Neural progenitor cell (in vitro differentiated cells): ENCODE results near the gene L2HGDH. TPM values are rescaled to one million over a fixed set of nuclear protein-coding genes. Genes with fewer than 3 reads are reported as not detected.

Source experiments
- DNase-seq: peaks from one replicate; pipeline ENCODE4 v3.0.0-alpha.2; 2016; ENCODE audit warnings: low spot score
- H2AFZ ChIP-seq: fragments of 200-600 bp; sonication (generic); replicated peaks from 2 replicates; pipeline ENCODE4 v1.6.1; 2016; ENCODE audit warnings: antibody characterized with exemption
- H3F3A ChIP-seq: fragments of 200-600 bp; sonication (generic); 2 replicates; pipeline ENCODE4 v1.6.1; 2016; ENCODE audit warnings: antibody characterized with exemption, low read depth
- H3K27ac ChIP-seq: fragments of 200-600 bp; sonication (generic); 2 replicates; pipeline ENCODE4 v1.5.1; 2016; ENCODE audit warnings: mild to moderate bottlenecking
- H3K27me3 ChIP-seq: fragments of 200-600 bp; sonication (generic); 2 replicates; pipeline ENCODE4 v1.6.1; 2016; ENCODE audit warnings: mild to moderate bottlenecking, moderate library complexity
- H3K36me3 ChIP-seq: fragments of 200-600 bp; sonication (generic); 2 replicates; pipeline ENCODE4 v1.5.1; 2016
- H3K4me1 ChIP-seq: fragments of 200-600 bp; sonication (generic); 2 replicates; pipeline ENCODE4 v1.6.1; 2016; ENCODE audit warnings: mixed run types
- H3K4me2 ChIP-seq: fragments of 200-600 bp; sonication (generic); 2 replicates; pipeline ENCODE4 v1.6.1; 2016
- H3K4me3 ChIP-seq: fragments of 200-600 bp; sonication (generic); 2 replicates; pipeline ENCODE4 v1.5.1; 2016
- H3K79me2 ChIP-seq: fragments of 200-600 bp; sonication (generic); 2 replicates; pipeline ENCODE4 v1.6.1; 2016; ENCODE audit warnings: low read depth
- H3K9ac ChIP-seq: fragments of 200-600 bp; sonication (generic); 2 replicates; pipeline ENCODE4 v1.6.1; 2016
- H3K9me3 ChIP-seq: fragments of 200-600 bp; sonication (generic); 2 replicates; pipeline ENCODE4 v1.5.1; 2016; ENCODE audit warnings: low read depth
- H4K20me1 ChIP-seq: fragments of 200-600 bp; sonication (generic); 2 replicates; pipeline ENCODE4 v1.6.1; 2016; ENCODE audit warnings: low read depth
- H3K27ac Mint-ChIP-seq: 3 replicates; pipeline ENCODE4 v1.8.0; 2021; ENCODE audit warnings: mixed read lengths
- H3K27me3 Mint-ChIP-seq: 2 replicates; pipeline ENCODE4 v1.8.0; 2022; ENCODE audit warnings: low read depth, mild to moderate bottlenecking, inconsistent platforms, moderate library complexity, mixed read lengths; ENCODE audit not compliant: insufficient read depth
- H3K36me3 Mint-ChIP-seq: 3 replicates; pipeline ENCODE4 v1.8.0; 2021; ENCODE audit warnings: mixed read lengths
- H3K4me1 Mint-ChIP-seq: 3 replicates; pipeline ENCODE4 v1.8.0; 2021; ENCODE audit warnings: mixed read lengths
- H3K4me3 Mint-ChIP-seq: 3 replicates; pipeline ENCODE4 v1.8.0; 2021; ENCODE audit warnings: mild to moderate bottlenecking, moderate library complexity, mixed read lengths
- H3K9me3 Mint-ChIP-seq: 3 replicates; pipeline ENCODE4 v1.8.0; 2020; ENCODE audit warnings: mixed read lengths
- EZH2 ChIP-seq: fragments of 200-600 bp; sonication (generic); IDR thresholded peaks from 2 replicates; pipeline ENCODE4 v1.6.1; 2017; ENCODE audit warnings: antibody characterized with exemption, mild to moderate bottlenecking, moderate library complexity
- EZH2phosphoT487 ChIP-seq: fragments of 200-600 bp; sonication (generic); IDR thresholded peaks from 2 replicates; pipeline ENCODE4 v1.6.1; 2017; ENCODE audit warnings: antibody characterized with exemption
- total RNA-seq: library from RNA; depleted of rRNA; stranded (reverse); fragments of >200 nt; gene quantifications from 2 replicates; pipeline ENCODE4 v1.2.3, GENCODE V29; 2015; ENCODE audit warnings: low replicate concordance
- TF ChIP-seq, protein P1 (sequence below): fragments of 200-600 bp; sonication (generic); IDR thresholded peaks from 2 replicates; pipeline ENCODE4 v1.5.1; 2017; ENCODE audit warnings: antibody characterized with exemption, mild to moderate bottlenecking

The L2HGDH gene
- total RNA-seq, 1 donor from 2014 or later, result 14.0 TPM

DNA sequence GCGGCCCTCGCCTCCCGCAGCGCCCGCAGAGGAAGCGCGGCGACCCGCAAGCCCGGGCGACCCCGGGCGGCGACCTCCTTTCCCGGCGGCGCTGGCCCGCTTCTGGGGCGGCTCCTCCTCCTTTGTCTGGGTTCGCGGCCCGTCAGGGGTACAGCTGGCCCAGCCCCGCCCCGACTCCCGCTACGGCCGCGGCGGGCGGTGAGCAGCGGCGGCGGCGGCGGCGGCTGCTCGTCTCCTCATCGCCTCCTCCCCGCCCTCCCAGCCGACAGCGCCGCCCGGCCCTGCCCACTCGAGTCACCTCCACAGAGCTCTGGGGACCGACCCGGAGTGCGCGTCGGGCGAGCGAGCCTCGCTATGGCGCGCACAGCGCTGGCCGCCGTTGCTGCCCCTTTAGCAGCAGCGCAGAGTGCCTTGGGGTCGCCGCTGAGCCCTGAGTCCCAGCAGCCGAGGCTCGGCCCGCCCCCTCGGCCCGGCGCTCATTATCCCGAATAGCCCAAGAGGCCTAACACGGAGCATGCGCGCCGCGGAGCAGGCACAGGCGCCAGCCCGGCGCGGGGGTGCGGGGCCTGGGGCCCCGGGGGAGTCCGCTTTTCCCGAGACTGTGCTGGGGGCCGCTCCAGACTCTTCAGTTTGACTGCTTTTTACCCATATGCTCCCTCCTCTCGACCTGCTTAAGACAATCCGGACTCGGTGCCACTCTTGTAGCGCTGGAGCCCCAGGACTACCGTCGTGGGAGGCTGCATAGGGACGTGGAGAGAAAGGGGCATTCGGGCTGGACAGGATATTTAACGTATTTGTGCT lies 80.4 kb downstream of the L2HGDH start, which contains the start of gene SOS2:
TSS of gene SOS2 (minus strand) at position 104 of the 801 bp plus-strand sequence. CDS start 295 bp downstream, outside the sequence.
- Mint-ChIP-seq H3K4me3 (peak within 1 kb of the TSS; percentile 97), H3K9me3 (peaks cover 6% of the 10 kb centered on the region), H3K4me1 (peaks cover 25% of the 10 kb centered on the region), H3K36me3 (peaks cover 8% of the 10 kb centered on the region), H3K27me3 (no peaks in the 10 kb centered on the region), H3K27ac (peak within 1 kb of the TSS; percentile 90)
- Histone ChIP-seq H4K20me1 (peaks cover 2% of the 10 kb centered on the region), H2AFZ (peak within 1 kb of the TSS; percentile 95), H3K27ac (peak within 1 kb of the TSS; percentile 88), H3K4me1 (peaks cover 9% of the 10 kb centered on the region), H3K4me3 (peak within 1 kb of the TSS; percentile 98), H3K4me2 (peak within 1 kb of the TSS; percentile 91), H3F3A (peaks cover 20% of the 10 kb centered on the region), H3K79me2 (peaks cover 37% of the 10 kb centered on the region), H3K27me3 (peaks cover 12% of the 10 kb centered on the region), H3K36me3 (peaks cover 4% of the 10 kb centered on the region), H3K9me3 (no peaks in the 10 kb centered on the region), H3K9ac (peak within 1 kb of the TSS; percentile 57)
- TF ChIP-seq EZH2phosphoT487 (peak; percentile 18), EZH2 (no peak)
- TF ChIP-seq, protein P1, sequence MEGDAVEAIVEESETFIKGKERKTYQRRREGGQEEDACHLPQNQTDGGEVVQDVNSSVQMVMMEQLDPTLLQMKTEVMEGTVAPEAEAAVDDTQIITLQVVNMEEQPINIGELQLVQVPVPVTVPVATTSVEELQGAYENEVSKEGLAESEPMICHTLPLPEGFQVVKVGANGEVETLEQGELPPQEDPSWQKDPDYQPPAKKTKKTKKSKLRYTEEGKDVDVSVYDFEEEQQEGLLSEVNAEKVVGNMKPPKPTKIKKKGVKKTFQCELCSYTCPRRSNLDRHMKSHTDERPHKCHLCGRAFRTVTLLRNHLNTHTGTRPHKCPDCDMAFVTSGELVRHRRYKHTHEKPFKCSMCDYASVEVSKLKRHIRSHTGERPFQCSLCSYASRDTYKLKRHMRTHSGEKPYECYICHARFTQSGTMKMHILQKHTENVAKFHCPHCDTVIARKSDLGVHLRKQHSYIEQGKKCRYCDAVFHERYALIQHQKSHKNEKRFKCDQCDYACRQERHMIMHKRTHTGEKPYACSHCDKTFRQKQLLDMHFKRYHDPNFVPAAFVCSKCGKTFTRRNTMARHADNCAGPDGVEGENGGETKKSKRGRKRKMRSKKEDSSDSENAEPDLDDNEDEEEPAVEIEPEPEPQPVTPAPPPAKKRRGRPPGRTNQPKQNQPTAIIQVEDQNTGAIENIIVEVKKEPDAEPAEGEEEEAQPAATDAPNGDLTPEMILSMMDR, result peak; percentile 13
- DNase-seq, result peak; percentile 97

DNA sequence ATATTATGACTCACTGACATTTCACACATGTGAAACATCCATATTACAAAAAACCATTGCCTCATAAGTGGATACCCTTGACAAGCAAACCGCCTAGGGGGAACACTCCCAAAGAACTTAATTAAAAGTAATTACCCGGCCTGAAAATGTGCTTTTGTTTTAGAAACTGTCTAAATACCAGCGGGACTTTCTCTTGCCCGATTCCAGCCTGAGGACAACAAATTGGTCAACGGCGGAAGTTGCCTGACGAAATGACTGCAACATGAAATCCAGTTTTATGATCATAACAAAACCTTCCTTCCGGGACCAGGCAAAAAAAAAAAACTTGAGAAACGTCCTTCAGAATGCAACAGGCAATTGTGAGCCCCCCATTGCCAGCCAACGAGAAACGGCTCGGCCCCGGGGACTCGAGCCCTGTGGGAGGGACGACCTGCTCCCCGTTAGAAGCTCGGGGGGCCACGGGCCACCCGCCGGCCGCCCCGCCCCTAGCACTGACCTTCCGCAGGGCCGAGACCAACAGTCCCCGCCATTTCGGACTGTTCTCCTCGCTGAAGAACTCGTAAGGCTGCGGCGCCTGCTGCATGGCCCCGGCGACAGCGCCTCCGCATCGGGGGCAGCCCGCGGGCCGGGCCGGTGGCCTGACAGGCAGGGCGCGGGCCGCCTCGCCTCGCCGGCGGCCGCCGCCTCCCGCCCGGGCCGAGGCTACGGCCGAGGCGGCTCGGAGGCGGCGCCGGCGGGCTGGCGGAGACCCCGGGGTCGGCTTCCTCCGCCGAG lies 81.1 kb downstream of the L2HGDH start:
- DNase-seq, result peak; percentile 26
- peaks cover 8% of the 10 kb centered on the region for H3K36me3 Mint-ChIP-seq
- Histone ChIP-seq H2AFZ (peak overlapping the region; percentile 58), H3K4me2 (peak overlapping the region; percentile 91), H3K4me3 (peak overlapping the region; percentile 98), H3K4me1 (peaks cover 11% of the 10 kb centered on the region), H3K79me2 (peaks cover 44% of the 10 kb centered on the region), H3K9ac (peak overlapping the region; percentile 57), H3K36me3 (peaks cover 4% of the 10 kb centered on the region), H3K27me3 (peaks cover 12% of the 10 kb centered on the region), H3F3A (peaks cover 20% of the 10 kb centered on the region), H4K20me1 (peaks cover 10% of the 10 kb centered on the region), H3K9me3 (no peaks in the 10 kb centered on the region), H3K27ac (peak overlapping the region; percentile 88)
- peaks cover 33% of the 10 kb centered on the region for H3K4me1 Mint-ChIP-seq
- peaks cover 6% of the 10 kb centered on the region for H3K9me3 Mint-ChIP-seq
- H3K4me3 Mint-ChIP-seq, result peak overlapping the region; percentile 97
- no peaks in the 10 kb centered on the region for H3K27me3 Mint-ChIP-seq
- TF ChIP-seq EZH2phosphoT487 (no peak), EZH2 (no peak)
- TF ChIP-seq, protein P1, result no peak
- H3K27ac Mint-ChIP-seq, result peak overlapping the region; percentile 77

DNA sequence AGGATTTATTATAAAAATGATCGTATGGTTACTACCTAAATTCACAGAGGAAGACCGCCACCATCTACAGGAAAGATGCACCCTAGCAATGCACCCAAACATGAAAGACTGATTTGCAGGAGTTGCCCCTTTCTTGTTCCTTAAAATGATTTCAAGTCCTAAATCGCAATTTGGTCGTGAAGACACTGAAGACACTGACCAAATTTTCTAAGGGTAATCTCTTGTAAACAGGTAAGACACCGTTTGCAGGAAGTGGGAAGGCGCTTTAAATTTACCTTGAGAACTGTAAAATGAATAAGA lies 81.7 kb downstream of the L2HGDH start:
- H3K27ac Mint-ChIP-seq, result no peak overlapping the region
- TF ChIP-seq EZH2phosphoT487 (no peak), EZH2 (no peak)
- TF ChIP-seq, protein P1, result no peak
- no peaks in the 10 kb centered on the region for H3K27me3 Mint-ChIP-seq
- Histone ChIP-seq H3K9me3 (no peaks in the 10 kb centered on the region), H3K4me2 (peak overlapping the region; percentile 91), H3F3A (peaks cover 20% of the 10 kb centered on the region), H3K27ac (no peak overlapping the region), H2AFZ (peak overlapping the region; percentile 58), H3K36me3 (peaks cover 4% of the 10 kb centered on the region), H3K27me3 (peaks cover 12% of the 10 kb centered on the region), H3K79me2 (peaks cover 49% of the 10 kb centered on the region), H3K9ac (peak overlapping the region; percentile 57), H4K20me1 (peaks cover 15% of the 10 kb centered on the region), H3K4me1 (peaks cover 17% of the 10 kb centered on the region), H3K4me3 (peak overlapping the region; percentile 98)
- H3K36me3 Mint-ChIP-seq, result peaks cover 8% of the 10 kb centered on the region
- peaks cover 6% of the 10 kb centered on the region for H3K9me3 Mint-ChIP-seq
- peak overlapping the region; percentile 97 for H3K4me3 Mint-ChIP-seq
- H3K4me1 Mint-ChIP-seq, result peaks cover 35% of the 10 kb centered on the region
- DNase-seq, result peak; percentile 2
